Measurements from ENCODE around the gene TFR2.

DNA sequence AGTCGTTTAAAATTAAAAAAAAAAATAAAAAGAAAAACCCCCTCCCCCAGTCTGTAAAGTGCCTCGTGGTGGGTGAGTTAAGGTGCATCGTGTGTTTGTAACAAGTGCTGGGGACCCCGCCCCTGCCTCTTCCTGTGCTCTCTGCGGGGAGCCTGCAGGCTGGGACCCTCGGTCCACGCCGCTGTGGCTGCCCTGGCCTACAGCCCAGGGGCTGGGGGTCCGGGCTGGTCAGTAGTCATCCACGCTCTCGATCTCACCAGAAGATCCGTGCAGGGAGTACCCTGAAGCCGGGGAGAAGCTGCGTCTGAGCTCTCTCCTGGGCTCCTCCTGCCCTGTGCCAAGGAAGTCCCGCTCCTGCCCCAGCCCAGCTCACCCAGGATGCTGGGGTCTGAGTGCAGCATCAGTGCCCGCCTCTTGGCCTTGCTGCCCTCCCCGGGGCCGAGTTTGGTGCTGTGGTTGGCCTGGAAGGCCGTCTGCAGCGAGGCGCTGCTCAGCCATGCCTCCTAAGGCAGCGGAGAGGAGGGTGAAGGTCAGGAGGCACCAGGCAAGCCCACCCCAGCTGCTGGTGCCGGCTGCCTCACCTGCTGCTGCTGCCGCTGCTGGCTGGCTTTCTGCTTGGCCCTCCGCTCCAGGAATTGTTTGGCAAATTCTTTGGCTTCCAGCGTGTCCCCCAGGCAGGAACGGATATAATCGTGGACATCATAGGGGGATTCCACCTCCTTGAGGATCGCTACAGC, 40.3 kb upstream of the TFR2 start:
- TF ChIP-seq, protein P1, sequence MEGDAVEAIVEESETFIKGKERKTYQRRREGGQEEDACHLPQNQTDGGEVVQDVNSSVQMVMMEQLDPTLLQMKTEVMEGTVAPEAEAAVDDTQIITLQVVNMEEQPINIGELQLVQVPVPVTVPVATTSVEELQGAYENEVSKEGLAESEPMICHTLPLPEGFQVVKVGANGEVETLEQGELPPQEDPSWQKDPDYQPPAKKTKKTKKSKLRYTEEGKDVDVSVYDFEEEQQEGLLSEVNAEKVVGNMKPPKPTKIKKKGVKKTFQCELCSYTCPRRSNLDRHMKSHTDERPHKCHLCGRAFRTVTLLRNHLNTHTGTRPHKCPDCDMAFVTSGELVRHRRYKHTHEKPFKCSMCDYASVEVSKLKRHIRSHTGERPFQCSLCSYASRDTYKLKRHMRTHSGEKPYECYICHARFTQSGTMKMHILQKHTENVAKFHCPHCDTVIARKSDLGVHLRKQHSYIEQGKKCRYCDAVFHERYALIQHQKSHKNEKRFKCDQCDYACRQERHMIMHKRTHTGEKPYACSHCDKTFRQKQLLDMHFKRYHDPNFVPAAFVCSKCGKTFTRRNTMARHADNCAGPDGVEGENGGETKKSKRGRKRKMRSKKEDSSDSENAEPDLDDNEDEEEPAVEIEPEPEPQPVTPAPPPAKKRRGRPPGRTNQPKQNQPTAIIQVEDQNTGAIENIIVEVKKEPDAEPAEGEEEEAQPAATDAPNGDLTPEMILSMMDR (conservative IDR thresholded peaks at IDR 0.05) = no peak
- no peak for TF ChIP-seq ZFX (IDR thresholded peaks at IDR 0.05)

All from C4-2B (cell line).